ENCODE data around the gene MED13.

The MED13 gene

DNA sequence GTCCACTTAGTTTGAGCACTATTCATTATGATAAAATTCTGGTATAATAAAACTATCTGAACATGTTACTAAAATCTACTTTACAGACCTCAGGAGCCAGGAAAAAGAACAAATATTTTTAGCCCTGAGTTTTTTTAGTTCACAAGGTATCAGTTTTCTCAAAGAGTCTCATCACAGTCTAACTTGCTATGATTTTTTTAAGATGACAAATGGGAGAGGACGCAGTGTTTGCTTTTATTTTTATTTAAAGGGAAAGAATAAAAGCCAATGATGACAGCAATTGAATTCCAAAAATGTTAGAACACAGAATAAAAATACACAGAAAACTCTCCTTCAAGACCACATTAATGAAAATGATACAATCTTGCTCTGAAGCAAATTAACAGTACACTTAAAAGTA lies 7.4 kb downstream of the MED13 start:
- no peak overlapping the region for H3K4me3 ChIP-seq (ENCODE audit: insufficient read depth, low read depth, low read length)
- WGBS, 2 experiments: 100% methylated on average over 1 of the region's 1 CpG; no CpG with 5 or more reads in 1 of the 2 experiments
- no peaks in the 10 kb centered on the region for H3K9me3 ChIP-seq (ENCODE audit: control insufficient read depth, low read length)
- H3K27me3 ChIP-seq (ENCODE audit: control insufficient read depth, insufficient read depth, low read length, poor library complexity, severe bottlenecking): no peaks in the 10 kb centered on the region
- no peak overlapping the region for H3K27ac ChIP-seq (ENCODE audit: insufficient read depth, low read depth, low read length, poor library complexity, severe bottlenecking)
- H3K4me1 ChIP-seq (ENCODE audit: control insufficient read depth, insufficient read depth, low read length): no peaks in the 10 kb centered on the region
- peaks cover 15% of the 10 kb centered on the region for H3K36me3 ChIP-seq (ENCODE audit: control insufficient read depth, insufficient read depth, low read length)

DNA sequence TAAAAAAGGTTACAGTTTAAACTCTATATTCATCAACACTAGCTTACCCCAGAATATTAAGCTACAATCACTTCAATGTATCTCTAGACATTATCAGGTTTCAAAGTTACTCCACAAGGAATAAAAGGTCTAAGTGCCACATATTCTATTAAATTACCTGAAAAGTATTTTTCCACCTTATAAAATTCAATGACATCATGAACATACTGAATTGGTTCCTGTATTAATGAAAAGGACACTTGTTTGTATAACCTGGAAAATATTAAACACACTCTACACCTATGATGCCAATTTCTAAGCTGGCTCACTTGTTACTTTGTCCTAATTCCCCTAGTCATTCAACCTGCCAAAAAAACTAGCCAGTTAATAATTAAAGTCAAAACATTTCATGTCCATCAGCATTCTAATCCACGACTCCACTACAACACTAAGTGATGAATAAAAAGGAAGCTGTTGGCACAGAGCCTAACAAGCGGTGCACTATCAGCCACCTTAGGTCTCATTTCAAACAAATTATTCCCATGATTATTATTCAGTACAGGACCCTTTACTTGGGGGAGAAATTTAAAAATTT lies 12.2 kb downstream of the MED13 start:
- Histone ChIP-seq H3K27me3 (ENCODE audit: control insufficient read depth, insufficient read depth, low read length, poor library complexity, severe bottlenecking) (no peaks in the 10 kb centered on the region), H3K4me3 (ENCODE audit: insufficient read depth, low read depth, low read length) (no peak overlapping the region), H3K36me3 (ENCODE audit: control insufficient read depth, insufficient read depth, low read length) (peaks cover 28% of the 10 kb centered on the region), H3K27ac (ENCODE audit: insufficient read depth, low read depth, low read length, poor library complexity, severe bottlenecking) (no peak overlapping the region), H3K9me3 (ENCODE audit: control insufficient read depth, low read length) (no peaks in the 10 kb centered on the region), H3K4me1 (ENCODE audit: control insufficient read depth, insufficient read depth, low read length) (no peaks in the 10 kb centered on the region)
- WGBS, 2 experiments: 100% methylated on average over 2 of the region's 2 CpGs

DNA sequence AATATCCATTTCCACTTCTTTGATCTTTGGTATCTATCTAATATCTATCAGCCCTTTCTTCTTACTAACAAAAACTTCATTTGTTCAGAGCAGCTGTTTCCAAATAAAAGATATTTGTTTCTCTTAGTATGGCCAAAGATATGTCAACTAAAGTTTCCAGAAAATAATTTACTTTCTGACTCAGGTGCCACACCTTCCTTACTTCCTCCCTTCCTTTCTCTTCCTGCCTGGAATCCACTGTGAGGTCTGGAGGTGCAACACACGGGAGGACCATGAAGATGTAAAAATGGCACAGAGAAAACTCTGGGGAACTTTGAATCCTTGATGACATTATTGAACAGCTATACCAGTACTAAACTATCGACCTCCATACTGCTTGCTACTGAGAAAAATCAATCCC lies 14.0 kb downstream of the MED13 start:
- Histone ChIP-seq H3K4me3 (ENCODE audit: insufficient read depth, low read depth, low read length) (no peak overlapping the region), H3K9me3 (ENCODE audit: control insufficient read depth, low read length) (no peaks in the 10 kb centered on the region), H3K27ac (ENCODE audit: insufficient read depth, low read depth, low read length, poor library complexity, severe bottlenecking) (no peak overlapping the region), H3K4me1 (ENCODE audit: control insufficient read depth, insufficient read depth, low read length) (no peaks in the 10 kb centered on the region), H3K36me3 (ENCODE audit: control insufficient read depth, insufficient read depth, low read length) (peaks cover 37% of the 10 kb centered on the region), H3K27me3 (ENCODE audit: control insufficient read depth, insufficient read depth, low read length, poor library complexity, severe bottlenecking) (no peaks in the 10 kb centered on the region)
- WGBS, 2 experiments: 87 to 91% methylated on average over 2 of the region's 2 CpGs

DNA sequence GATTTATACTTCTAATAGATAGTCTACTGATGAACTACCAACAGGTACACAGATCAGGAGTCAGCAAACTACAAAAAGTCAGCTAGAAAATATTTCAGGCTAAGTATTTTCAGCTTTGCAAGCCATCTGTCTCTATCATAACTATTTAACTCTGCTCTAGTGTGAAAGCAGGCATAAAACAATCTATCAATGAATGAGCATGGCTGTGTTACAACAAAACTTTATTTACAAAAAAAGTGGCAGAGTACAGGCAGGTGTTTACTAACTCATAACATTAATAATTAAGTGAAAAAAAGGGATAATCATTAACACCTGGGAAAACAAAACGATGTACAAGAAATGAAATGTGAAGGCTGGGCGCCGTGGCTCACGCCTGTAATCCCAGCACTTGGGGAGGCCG lies 15.8 kb downstream of the MED13 start:
- no peaks in the 10 kb centered on the region for H3K9me3 ChIP-seq (ENCODE audit: control insufficient read depth, low read length)
- H3K27ac ChIP-seq (ENCODE audit: insufficient read depth, low read depth, low read length, poor library complexity, severe bottlenecking): no peak overlapping the region
- H3K4me3 ChIP-seq (ENCODE audit: insufficient read depth, low read depth, low read length): no peak overlapping the region
- peaks cover 36% of the 10 kb centered on the region for H3K36me3 ChIP-seq (ENCODE audit: control insufficient read depth, insufficient read depth, low read length)
- H3K27me3 ChIP-seq (ENCODE audit: control insufficient read depth, insufficient read depth, low read length, poor library complexity, severe bottlenecking): no peaks in the 10 kb centered on the region
- WGBS, 2 experiments: 93 to 96% methylated on average over 5 of the region's 5 CpGs
- no peaks in the 10 kb centered on the region for H3K4me1 ChIP-seq (ENCODE audit: control insufficient read depth, insufficient read depth, low read length)

DNA sequence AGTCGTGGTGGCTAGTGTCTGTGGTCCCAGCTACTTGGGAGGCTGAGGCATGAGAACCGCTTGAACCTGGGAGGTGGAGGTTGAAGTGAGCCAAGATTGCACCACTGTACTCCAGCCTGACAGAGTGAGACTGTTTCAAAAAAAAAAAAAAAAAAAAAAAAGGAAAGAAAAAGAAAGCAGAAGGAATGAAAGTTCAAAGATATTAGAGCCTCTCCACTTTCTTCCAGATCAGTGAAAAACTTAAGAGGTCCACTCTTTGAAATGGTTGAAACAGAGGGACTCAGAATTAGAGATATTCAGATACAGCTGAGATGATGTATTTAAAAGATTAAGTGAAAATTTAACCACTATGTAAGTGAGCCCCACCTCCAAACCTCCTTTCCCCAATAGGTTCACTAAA lies 16.8 kb downstream of the MED13 start:
- Histone ChIP-seq H3K9me3 (ENCODE audit: control insufficient read depth, low read length) (no peaks in the 10 kb centered on the region), H3K27me3 (ENCODE audit: control insufficient read depth, insufficient read depth, low read length, poor library complexity, severe bottlenecking) (no peaks in the 10 kb centered on the region), H3K27ac (ENCODE audit: insufficient read depth, low read depth, low read length, poor library complexity, severe bottlenecking) (no peak overlapping the region), H3K4me1 (ENCODE audit: control insufficient read depth, insufficient read depth, low read length) (no peaks in the 10 kb centered on the region), H3K4me3 (ENCODE audit: insufficient read depth, low read depth, low read length) (no peak overlapping the region), H3K36me3 (ENCODE audit: control insufficient read depth, insufficient read depth, low read length) (peaks cover 36% of the 10 kb centered on the region)
- 96 to 97% methylated on average over 2 of the region's 2 CpGs for WGBS, 2 experiments

DNA sequence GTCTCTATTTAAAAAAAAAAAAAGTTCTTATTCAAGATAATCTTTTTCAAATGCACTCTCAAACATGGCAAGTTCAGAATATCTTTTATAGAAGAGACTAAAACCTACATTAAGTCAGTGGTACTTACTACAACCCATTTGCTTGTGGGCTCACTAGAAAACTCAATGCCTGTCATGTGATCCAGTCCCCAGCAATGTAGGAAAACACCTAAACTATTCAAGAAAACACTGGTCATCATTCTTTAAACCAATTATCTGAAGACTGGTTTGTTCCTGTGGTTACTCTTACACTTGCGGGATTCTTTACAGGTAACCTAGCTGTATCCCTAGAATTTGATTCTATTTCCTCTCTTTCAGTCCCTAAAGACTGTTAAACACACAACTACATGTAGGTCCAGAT lies 19.6 kb downstream of the MED13 start:
- Histone ChIP-seq H3K36me3 (ENCODE audit: control insufficient read depth, insufficient read depth, low read length) (peaks cover 43% of the 10 kb centered on the region), H3K4me3 (ENCODE audit: insufficient read depth, low read depth, low read length) (no peak overlapping the region), H3K9me3 (ENCODE audit: control insufficient read depth, low read length) (no peaks in the 10 kb centered on the region), H3K27ac (ENCODE audit: insufficient read depth, low read depth, low read length, poor library complexity, severe bottlenecking) (no peak overlapping the region), H3K27me3 (ENCODE audit: control insufficient read depth, insufficient read depth, low read length, poor library complexity, severe bottlenecking) (no peaks in the 10 kb centered on the region), H3K4me1 (ENCODE audit: control insufficient read depth, insufficient read depth, low read length) (no peaks in the 10 kb centered on the region)
- WGBS, 2 experiments: 91 to 95% methylated on average over 1 of the region's 1 CpG

DNA sequence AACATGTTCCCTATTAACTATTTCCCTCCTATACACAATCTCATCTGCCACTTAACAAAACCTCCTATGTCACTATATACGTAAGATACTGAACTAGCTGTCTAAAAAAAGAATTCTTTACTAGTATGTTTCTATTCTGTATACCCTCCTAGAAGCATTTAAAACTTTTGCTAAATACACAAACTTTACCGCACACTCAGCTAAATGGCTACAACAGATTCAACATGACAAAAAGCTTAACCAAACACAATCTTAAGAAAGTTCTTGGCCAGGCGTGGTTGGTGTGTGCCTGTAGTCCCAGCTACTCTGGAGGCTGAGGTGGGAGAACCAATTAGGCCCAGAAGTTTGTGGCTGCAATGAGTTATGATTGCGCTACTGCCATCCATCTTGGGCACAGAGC lies 20.0 kb downstream of the MED13 start:
- Histone ChIP-seq H3K4me1 (ENCODE audit: control insufficient read depth, insufficient read depth, low read length) (no peaks in the 10 kb centered on the region), H3K27me3 (ENCODE audit: control insufficient read depth, insufficient read depth, low read length, poor library complexity, severe bottlenecking) (no peaks in the 10 kb centered on the region), H3K36me3 (ENCODE audit: control insufficient read depth, insufficient read depth, low read length) (peaks cover 47% of the 10 kb centered on the region), H3K4me3 (ENCODE audit: insufficient read depth, low read depth, low read length) (no peak overlapping the region), H3K27ac (ENCODE audit: insufficient read depth, low read depth, low read length, poor library complexity, severe bottlenecking) (no peak overlapping the region), H3K9me3 (ENCODE audit: control insufficient read depth, low read length) (no peaks in the 10 kb centered on the region)
- WGBS, 2 experiments: 96% methylated on average over 4 of the region's 4 CpGs

DNA sequence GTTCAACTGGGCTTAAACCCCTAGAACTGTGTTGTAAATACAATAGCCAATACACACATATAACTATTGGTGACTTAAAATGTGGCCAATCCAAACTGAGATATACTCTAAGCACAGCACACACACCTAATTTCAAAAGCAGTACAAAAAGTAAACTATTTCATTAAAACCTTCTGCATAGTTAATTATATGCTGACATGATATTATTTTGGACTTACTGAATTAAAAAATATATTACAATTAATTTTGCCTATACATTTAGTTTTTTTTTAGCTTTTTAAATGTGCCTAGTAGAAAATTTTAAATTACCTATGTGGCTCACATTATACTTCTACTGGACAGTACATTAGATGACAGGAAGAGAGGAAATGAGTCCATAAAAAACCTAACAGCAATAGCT lies 21.5 kb downstream of the MED13 start:
- Histone ChIP-seq H3K4me3 (ENCODE audit: insufficient read depth, low read depth, low read length) (no peak overlapping the region), H3K9me3 (ENCODE audit: control insufficient read depth, low read length) (no peaks in the 10 kb centered on the region), H3K27ac (ENCODE audit: insufficient read depth, low read depth, low read length, poor library complexity, severe bottlenecking) (no peak overlapping the region), H3K4me1 (ENCODE audit: control insufficient read depth, insufficient read depth, low read length) (no peaks in the 10 kb centered on the region), H3K36me3 (ENCODE audit: control insufficient read depth, insufficient read depth, low read length) (peaks cover 42% of the 10 kb centered on the region), H3K27me3 (ENCODE audit: control insufficient read depth, insufficient read depth, low read length, poor library complexity, severe bottlenecking) (no peaks in the 10 kb centered on the region)

DNA sequence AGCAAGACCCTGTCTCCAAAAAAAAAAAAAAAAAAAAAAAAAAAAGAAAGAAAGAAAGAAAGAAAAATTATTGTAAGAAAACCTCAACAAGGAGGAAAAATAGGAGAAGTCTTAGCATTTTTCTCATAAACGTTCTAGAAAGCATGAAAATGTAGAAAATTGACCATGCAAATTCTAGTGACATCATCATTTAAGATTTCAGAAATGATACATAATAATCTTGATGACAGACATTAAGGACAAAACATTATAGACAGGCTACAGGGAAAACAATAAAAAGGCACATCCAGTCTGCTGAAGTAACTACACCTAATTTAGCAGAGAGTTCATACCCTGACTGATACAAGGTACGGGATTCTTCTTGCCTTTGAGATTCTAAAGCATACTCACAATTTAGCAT lies 21.9 kb downstream of the MED13 start:
- Histone ChIP-seq H3K36me3 (ENCODE audit: control insufficient read depth, insufficient read depth, low read length) (peaks cover 37% of the 10 kb centered on the region), H3K27ac (ENCODE audit: insufficient read depth, low read depth, low read length, poor library complexity, severe bottlenecking) (no peak overlapping the region), H3K9me3 (ENCODE audit: control insufficient read depth, low read length) (no peaks in the 10 kb centered on the region), H3K4me3 (ENCODE audit: insufficient read depth, low read depth, low read length) (no peak overlapping the region), H3K27me3 (ENCODE audit: control insufficient read depth, insufficient read depth, low read length, poor library complexity, severe bottlenecking) (no peaks in the 10 kb centered on the region), H3K4me1 (ENCODE audit: control insufficient read depth, insufficient read depth, low read length) (no peaks in the 10 kb centered on the region)
- WGBS, 2 experiments: 92 to 97% methylated on average over 2 of the region's 2 CpGs

DNA sequence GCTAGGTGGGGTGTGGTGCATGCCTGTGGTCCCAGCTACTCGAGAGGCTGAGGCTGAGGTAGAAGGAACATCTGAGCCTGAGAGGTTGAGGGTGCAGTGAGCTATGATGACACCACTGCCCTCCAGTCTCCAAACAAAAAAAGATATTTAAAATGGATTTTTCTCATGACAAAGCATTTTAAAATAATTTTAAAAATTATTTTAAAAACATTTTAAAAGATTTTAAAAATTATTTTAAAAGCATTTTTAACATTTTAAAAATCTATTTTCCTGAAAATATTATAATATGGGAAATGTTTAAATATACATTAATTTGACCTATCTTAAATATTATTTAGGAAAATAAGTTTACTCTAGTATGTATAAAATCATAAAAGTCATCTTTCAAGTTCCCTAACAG lies 26.8 kb downstream of the MED13 start:
- 100% methylated on average over 1 of the region's 1 CpG for WGBS, 2 experiments
- peaks cover 40% of the 10 kb centered on the region for H3K36me3 ChIP-seq (ENCODE audit: control insufficient read depth, insufficient read depth, low read length)
- no peak overlapping the region for H3K4me3 ChIP-seq (ENCODE audit: insufficient read depth, low read depth, low read length)
- H3K4me1 ChIP-seq (ENCODE audit: control insufficient read depth, insufficient read depth, low read length): no peaks in the 10 kb centered on the region
- no peak overlapping the region for H3K27ac ChIP-seq (ENCODE audit: insufficient read depth, low read depth, low read length, poor library complexity, severe bottlenecking)
- H3K9me3 ChIP-seq (ENCODE audit: control insufficient read depth, low read length): no peaks in the 10 kb centered on the region
- no peaks in the 10 kb centered on the region for H3K27me3 ChIP-seq (ENCODE audit: control insufficient read depth, insufficient read depth, low read length, poor library complexity, severe bottlenecking)

DNA sequence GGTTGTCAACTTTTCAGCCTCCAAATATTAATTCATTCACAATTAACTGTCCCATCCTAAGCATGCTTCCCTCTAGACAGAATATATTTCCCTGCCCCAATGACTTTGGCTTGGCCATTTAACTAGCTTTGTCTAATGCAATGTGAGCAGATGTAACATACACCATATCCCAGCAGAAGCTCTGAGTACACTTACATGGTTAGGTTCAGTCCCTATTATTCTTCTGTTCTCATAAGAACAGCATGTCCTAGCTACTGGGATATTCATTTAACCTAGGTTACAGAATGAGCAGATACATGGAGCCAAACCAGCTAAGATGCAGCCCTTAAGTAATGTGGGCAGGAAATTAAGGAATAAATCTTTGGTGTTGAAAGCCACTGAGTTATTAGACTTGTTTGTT lies 31.8 kb downstream of the MED13 start:
- H3K9me3 ChIP-seq (ENCODE audit: control insufficient read depth, low read length): no peaks in the 10 kb centered on the region
- H3K27me3 ChIP-seq (ENCODE audit: control insufficient read depth, insufficient read depth, low read length, poor library complexity, severe bottlenecking): no peaks in the 10 kb centered on the region
- no peak overlapping the region for H3K27ac ChIP-seq (ENCODE audit: insufficient read depth, low read depth, low read length, poor library complexity, severe bottlenecking)
- H3K4me1 ChIP-seq (ENCODE audit: control insufficient read depth, insufficient read depth, low read length): no peaks in the 10 kb centered on the region
- peaks cover 59% of the 10 kb centered on the region for H3K36me3 ChIP-seq (ENCODE audit: control insufficient read depth, insufficient read depth, low read length)
- no peak overlapping the region for H3K4me3 ChIP-seq (ENCODE audit: insufficient read depth, low read depth, low read length)
